Cardiac muscle cell (in vitro differentiated cells and primary cell): ENCODE measurements around the gene C17orf67. TPM values are rescaled to one million over a fixed set of nuclear protein-coding genes. Genes with fewer than 3 reads are reported as not detected.

Source experiments
- DNase-seq, 2 donors: peaks; one replicate each; pipeline versions ENCODE4 v3.0.0 to v3.0.0-alpha.2; 2010 to 2017; ENCODE audit warnings: low read depth in 1 of 2, low spot score in 1 of 2
- H3K27ac ChIP-seq: fragments of 200-600 bp; sonication (generic); 2 replicates; pipeline ENCODE4 v1.5.1; 2016
- H3K27me3 ChIP-seq: fragments of 200-600 bp; sonication (generic); 2 replicates; pipeline ENCODE4 v1.6.0; 2016; ENCODE audit warnings: control low read depth
- H3K36me3 ChIP-seq: fragments of 200-600 bp; sonication (generic); 2 replicates; pipeline ENCODE4 v1.5.1; 2016; ENCODE audit warnings: control low read depth
- H3K4me1 ChIP-seq: fragments of 200-600 bp; sonication (generic); 2 replicates; pipeline ENCODE4 v1.8.1; 2017; ENCODE audit warnings: low read depth, mild to moderate bottlenecking, mixed run types
- H3K4me3 ChIP-seq: fragments of 200-600 bp; sonication (generic); 2 replicates; pipeline ENCODE4 v1.5.1; 2016; ENCODE audit warnings: mild to moderate bottlenecking
- H3K9me3 ChIP-seq: fragments of 200-600 bp; sonication (generic); 2 replicates; pipeline ENCODE4 v1.5.1; 2017; ENCODE audit warnings: low read depth, mild to moderate bottlenecking, control low read depth
- polyA plus RNA-seq: library from polyadenylated mRNA; unstranded; fragments of >200 nt; fragmentation: Nextera tagmentation; extraction: Ambion mirVana; gene quantifications from 2 replicates; pipeline ENCODE4 v1.2.1, GENCODE V29; 2016
- total RNA-seq: library from RNA; depleted of rRNA; stranded (reverse); fragments of >200 nt; gene quantifications from 2 replicates; pipeline ENCODE4 v1.2.3, GENCODE V29; 2016
- TF ChIP-seq, protein P1 (sequence below): IDR thresholded peaks from 2 replicates; pipeline ENCODE4 v1.5.1; 2012; ENCODE audit warnings: low read depth, mild to moderate bottlenecking, low read length

Gene C17orf67
- total and polyA plus RNA-seq, 2 experiments from 2014 or later = 0.74 to 2.6 TPM

DNA sequence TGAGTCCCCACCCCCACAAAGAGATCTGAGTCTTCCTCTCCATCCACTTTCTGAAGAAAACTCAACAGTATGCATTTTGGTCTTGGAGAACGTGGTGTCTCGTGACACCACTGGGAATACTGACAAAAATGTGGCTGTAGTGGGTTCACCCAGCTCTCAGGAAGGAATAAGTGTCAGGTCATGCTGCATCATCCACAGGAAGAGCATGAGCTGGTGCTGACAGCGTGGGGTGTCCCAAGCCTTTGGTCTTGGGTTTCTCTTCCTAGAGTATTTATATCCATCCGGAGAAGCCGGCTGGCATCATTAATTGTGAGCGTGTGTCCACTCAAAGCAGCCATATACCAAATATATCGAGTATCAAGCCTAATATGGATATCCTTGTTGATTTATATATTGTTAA, 55.9 kb downstream of the C17orf67 start:
- Histone ChIP-seq H3K27ac (no peak overlapping the region), H3K4me1 (peaks cover 8% of the 10 kb centered on the region), H3K36me3 (no peaks in the 10 kb centered on the region), H3K27me3 (no peaks in the 10 kb centered on the region), H3K4me3 (no peak overlapping the region), H3K9me3 (no peaks in the 10 kb centered on the region)
- TF ChIP-seq, protein P1, sequence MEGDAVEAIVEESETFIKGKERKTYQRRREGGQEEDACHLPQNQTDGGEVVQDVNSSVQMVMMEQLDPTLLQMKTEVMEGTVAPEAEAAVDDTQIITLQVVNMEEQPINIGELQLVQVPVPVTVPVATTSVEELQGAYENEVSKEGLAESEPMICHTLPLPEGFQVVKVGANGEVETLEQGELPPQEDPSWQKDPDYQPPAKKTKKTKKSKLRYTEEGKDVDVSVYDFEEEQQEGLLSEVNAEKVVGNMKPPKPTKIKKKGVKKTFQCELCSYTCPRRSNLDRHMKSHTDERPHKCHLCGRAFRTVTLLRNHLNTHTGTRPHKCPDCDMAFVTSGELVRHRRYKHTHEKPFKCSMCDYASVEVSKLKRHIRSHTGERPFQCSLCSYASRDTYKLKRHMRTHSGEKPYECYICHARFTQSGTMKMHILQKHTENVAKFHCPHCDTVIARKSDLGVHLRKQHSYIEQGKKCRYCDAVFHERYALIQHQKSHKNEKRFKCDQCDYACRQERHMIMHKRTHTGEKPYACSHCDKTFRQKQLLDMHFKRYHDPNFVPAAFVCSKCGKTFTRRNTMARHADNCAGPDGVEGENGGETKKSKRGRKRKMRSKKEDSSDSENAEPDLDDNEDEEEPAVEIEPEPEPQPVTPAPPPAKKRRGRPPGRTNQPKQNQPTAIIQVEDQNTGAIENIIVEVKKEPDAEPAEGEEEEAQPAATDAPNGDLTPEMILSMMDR = no peak
- DNase-seq = no peak

DNA sequence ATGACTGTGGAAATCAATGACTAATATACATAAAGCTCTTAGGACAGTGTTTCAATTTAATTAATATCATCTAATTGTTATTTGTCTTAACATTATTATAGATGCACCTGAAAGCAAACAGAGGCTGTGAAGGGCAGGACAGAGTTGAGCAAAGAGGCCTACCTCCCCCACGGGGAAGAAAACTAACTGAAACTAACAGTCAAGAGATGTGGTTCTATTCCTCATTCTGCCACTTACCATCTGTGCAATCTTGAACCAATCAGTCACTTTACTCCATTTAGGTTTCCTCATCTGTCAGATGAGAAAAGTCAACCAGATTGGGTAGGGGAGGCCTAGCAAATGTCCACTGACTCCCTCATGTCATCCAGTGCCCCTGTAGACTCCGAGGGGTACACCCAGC, 59.1 kb downstream of the C17orf67 start:
- no peaks in the 10 kb centered on the region for H3K27me3 ChIP-seq
- H3K27ac ChIP-seq = no peak overlapping the region
- H3K9me3 ChIP-seq = no peaks in the 10 kb centered on the region
- no peak for DNase-seq
- TF ChIP-seq, protein P1 = no peak
- H3K4me3 ChIP-seq = no peak overlapping the region
- H3K4me1 ChIP-seq = peaks cover 8% of the 10 kb centered on the region
- no peaks in the 10 kb centered on the region for H3K36me3 ChIP-seq

DNA sequence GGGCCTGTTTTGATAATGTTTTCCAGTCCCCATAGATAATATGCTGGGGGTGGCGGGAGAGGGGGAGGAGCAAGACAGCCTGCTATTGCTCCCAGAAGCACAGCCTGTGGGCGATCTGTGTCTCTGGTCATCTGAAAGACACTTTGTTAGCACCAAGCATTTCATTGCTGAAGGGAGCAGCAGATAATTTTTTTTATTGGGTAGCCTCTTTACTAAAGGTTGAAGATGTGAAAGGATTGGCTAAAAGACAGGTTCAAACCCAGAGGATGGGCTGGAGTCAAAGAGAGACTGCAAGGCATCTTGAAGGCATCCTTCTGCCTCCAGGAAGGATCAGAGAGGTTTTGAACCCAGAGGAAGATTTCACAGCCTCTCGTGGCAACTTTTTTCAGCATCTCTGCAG, 60.6 kb downstream of the C17orf67 start:
- Histone ChIP-seq H3K4me3 (no peak overlapping the region), H3K36me3 (no peaks in the 10 kb centered on the region), H3K27ac (no peak overlapping the region), H3K4me1 (peaks cover 8% of the 10 kb centered on the region), H3K9me3 (no peaks in the 10 kb centered on the region), H3K27me3 (no peaks in the 10 kb centered on the region)
- TF ChIP-seq, protein P1 = no peak
- no peak for DNase-seq

DNA sequence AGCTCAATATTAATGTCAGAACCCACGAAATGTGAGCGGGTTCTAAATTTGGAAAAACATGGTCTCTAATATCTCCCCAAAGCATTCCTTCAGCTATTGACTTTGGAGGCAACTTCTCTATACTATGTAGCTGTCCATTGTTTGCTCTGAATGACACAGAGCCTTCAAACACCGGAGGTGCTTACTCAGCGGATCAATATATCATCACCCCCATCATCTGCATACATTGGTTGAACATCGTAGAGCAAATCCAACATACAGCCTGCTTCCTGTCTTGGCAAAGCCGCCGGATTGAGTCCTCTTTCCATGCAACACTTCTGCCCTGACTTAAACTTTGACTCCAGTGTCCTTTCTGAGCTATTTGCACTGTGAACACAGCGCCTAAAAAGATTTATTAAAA, 61.3 kb downstream of the C17orf67 start:
- TF ChIP-seq, protein P1 = no peak
- H3K27ac ChIP-seq = no peak overlapping the region
- no peaks in the 10 kb centered on the region for H3K27me3 ChIP-seq
- no peak for DNase-seq
- H3K36me3 ChIP-seq = no peaks in the 10 kb centered on the region
- no peaks in the 10 kb centered on the region for H3K9me3 ChIP-seq
- H3K4me1 ChIP-seq = peaks cover 8% of the 10 kb centered on the region
- H3K4me3 ChIP-seq = no peak overlapping the region

DNA sequence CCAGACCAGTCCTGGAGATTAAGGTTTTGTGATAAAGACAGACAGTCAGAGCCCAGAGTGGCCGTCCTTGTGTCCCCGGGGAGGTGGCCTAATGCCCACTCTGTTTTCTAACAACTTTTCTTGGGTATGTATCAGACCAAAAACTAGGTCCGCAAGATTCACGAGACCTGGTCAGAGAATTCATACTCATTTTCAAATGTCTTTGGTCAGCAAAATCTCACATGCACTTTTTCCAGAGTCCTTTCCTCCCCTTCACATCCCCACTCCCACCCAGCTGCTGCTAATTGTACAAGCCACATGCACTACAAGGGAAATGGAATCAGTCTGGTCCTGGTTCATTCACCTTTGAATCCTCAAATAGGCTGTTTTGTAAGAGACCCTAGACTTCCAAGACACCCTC, 61.7 kb downstream of the C17orf67 start:
- Histone ChIP-seq H3K4me1 (peaks cover 8% of the 10 kb centered on the region), H3K27me3 (no peaks in the 10 kb centered on the region), H3K27ac (no peak overlapping the region), H3K36me3 (no peaks in the 10 kb centered on the region), H3K9me3 (no peaks in the 10 kb centered on the region), H3K4me3 (no peak overlapping the region)
- TF ChIP-seq, protein P1 = no peak
- DNase-seq = no peak

DNA sequence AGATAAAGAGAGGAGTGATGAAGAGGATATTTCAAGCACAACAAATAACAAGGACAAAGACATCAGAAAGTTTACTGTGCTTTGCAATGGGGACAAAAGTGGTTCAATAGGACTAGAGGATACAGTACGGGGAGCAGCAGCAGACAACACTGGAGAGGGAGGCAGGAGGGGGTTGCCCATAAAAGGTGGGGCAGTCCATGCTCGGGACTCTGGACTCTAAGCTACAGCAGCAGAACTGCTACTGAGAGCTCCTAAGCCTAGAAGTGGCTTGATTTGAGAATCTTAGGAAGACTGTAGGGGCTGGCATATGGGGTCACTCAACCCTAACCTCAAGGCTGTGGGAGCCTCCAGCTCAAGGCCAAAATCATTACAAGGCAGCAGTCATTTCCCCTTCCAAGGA, 62.2 kb downstream of the C17orf67 start:
- Histone ChIP-seq H3K27me3 (no peaks in the 10 kb centered on the region), H3K4me3 (no peak overlapping the region), H3K4me1 (peaks cover 8% of the 10 kb centered on the region), H3K9me3 (no peaks in the 10 kb centered on the region), H3K27ac (no peak overlapping the region), H3K36me3 (no peaks in the 10 kb centered on the region)
- no peak for DNase-seq
- TF ChIP-seq, protein P1 = no peak
